Cerebellar cortex (tissue), 1 donor: ENCODE results near the gene SOST.
"Not testable (repeated sequence)": the region's sequence is repeated elsewhere in the genome, so short reads cannot be mapped to it uniquely, and the experiment has no call there.

Experiments
- DNase-seq: peaks from one replicate; pipeline ENCODE4 v3.0.0-alpha.2; 2015; ENCODE audit warnings: low spot score

The SOST gene

DNA sequence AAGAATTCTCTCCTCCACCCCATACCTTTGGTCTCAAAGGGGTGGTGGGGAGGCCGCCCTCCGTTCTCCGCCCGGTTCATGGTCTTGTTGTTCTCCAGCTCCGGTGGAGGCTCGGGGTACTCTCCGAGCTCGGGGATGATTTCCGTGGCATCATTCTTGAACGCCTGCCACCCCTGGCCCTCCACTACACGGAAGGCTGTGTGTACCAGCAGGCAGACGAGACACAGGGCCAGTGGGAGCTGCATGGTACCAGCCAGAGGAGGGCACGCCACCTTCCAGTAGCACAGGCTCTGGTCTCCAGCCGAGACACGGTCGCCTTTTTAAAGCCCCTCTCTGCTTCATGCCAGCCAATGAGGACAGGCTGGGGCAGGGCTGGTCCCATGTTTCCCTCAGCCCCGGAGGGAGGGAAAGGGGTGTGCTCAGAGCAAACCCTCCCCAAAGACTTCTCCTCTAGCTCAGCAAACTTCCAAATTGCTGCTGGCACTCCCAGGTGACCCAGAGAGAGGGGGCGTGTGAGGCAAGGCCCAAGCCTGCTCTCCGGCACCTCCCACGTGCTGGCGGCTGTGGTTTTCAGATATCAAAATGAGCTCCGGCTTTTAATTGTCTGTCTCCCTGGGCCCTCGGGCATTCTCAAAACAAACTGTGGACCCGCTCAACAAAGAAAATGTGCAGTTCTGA is at the start of gene SOST:
Gene SOST (minus strand): TSS at position 295 of the 678 bp plus-strand sequence. CDS start 50 bp downstream, at position 245.
- DNase-seq, result no peak

DNA sequence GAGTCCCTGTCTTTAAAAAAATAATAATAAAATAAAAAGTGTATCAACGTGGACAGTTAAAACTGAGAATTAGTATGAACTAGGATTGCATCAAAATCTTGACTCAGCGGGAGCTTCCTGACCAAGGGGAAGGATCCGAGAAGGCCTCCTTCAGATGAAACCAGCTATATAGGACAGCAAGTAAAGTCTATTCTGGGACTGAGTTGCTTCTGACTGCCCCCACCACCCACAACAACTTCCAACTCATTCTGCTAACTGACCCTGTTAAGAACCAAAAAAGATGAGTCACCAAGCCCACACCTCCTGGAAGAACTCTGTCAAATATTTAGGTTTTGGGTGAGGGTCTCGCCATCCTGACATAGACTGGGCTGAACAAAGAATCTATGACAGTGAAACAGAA is 49.5 kb upstream of the SOST start:
- no peak for DNase-seq

DNA sequence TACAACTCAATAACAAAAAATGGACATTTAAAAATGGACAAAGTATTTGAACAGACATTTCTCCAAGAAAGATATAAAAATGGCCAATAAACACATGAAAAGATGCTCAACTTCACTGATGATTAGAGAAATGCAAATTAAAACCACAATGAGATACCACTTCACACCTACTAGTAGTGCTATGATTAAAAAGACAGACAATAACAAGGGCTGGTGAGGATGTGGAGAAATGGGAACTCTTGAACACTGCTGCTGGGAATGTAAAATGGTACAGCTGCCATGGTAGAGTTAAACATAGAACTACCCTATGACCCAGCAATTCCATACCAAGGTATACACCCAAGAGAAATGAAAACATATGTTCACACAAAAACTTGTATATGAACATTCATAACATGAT is 46.5 kb upstream of the SOST start:
- no peak for DNase-seq

DNA sequence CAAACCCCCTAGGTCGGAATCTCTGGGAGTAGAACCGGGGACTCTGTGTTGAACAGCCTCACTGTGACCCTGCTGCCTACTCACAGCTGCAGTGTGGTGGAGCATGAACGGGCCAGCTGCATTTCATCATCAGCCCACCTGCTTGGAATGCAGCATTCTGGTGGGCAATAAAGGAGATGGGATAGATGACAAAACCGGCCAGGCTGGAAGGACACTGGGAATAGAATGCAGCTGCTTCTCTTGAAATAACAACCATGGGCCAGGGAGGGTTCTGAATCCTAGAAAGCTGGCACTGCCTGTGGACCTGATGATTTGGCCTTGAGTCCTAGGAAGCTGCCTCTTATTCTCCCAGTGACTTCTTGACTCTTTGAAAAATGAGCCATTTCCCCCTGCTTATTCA is 45.2 kb upstream of the SOST start:
- no peak for DNase-seq

DNA sequence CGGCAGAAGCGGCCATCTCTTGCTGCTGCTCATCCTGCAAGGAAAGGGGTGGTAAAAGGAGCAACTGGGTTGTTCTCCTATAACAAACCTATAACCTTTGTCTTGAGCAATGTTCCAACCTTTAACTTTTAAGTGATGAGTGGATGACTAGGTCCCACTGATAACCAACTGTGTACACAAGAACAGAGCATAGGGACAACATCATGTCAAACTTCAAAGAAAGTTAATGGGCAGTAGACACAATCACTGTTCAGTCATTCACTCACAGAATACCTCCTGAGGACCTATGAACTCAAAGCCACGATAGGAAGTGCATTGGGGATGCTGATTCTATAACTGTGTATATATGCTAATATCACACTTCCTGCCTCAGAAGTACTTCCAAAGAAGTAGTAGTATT is 43.3 kb upstream of the SOST start:
- no peak for DNase-seq

DNA sequence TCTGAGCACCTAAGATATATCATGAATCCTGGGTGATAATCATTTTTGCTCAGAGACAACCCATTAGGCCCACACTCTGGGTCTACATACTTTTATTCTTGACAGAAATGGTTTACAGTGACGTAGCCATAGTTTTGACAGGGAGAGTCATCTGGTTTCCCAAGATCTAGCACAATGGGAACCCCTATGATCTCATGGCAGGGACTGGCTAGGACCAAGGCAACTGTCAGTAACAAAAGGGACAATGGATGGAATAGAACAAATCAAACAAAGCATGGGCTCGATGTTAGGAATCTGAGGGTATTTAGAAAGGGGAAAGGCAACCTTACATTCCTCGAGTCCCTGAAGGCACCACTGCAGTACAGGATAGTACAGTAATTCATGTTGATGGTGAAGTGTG is 42.1 kb upstream of the SOST start:
- no peak for DNase-seq

DNA sequence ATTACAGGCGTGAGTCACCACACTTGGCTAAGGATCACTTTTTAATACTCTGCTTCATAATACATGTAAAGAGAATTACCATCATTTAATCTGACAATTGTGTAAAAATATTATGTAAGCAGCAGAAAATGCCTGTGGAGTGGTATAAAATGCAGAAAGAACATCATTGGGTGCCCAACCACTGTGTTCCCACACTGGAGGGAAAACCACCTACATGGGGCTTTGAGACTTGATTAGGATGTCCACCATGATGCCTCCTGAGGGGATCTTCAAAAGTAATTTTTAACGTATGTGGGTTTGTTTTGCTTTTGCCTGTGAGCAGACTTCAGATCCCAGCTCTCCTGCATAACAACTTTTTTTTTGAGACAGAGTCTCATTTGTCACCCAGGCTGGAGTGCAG is 40.5 kb upstream of the SOST start:
- DNase-seq, result no peak

DNA sequence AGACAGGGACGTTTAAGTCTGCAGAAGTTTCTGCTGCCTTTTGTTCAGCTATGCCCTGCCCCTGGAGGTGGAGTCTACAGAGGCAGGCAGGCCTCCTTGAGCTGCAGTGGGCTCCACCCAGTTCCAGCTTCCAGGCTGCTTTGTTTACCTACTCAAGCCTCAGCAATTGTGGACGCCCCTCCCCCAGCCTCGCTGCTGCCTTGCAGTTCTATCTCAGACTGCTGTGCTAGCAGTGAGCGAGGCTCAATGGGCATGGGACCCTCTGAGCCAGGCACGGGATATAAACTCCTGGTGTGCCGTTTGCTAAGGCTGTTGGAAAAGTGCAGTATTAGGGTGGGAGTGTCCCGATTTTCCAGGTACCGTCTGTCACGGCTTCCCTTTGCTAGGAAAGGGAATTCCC is 39.4 kb upstream of the SOST start:
- DNase-seq, result not testable (repeated sequence)

DNA sequence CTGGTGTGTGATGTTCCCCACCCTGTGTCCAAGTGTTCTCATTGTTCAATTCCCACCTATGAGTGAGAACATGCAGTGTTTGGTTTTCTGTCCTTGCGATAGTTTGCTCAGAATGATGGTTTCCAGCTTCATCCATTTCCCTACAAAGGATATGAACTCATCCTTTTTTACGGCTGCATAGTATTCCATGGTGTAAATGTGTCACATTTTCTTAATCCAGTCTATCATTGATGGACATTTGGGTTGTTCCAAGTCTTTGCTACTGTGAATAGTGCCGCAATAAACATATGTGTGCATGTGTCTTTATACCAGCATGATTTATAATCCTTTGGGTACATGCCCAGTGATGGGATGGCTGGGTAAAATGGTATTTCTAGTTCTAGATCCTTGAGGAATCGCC is 34.1 kb upstream of the SOST start:
- not testable (repeated sequence) for DNase-seq

DNA sequence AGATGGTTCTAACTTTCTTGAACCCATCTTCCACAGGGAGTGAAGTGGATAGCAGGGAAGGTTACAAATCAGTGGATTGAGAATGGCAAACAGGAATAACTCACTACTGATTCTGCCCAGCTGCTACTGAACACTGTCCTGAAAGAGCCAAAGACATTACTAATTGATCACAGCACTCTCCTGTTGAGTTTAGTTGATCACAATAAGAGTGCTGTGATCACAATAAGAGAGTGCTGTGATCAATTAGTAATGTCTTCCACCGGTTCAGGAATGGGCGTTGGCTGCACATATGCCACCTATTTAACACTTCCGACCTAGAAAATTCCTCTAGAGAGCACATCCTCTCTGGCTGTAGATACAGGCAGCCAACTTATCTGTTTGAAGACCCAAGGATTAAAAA is 33.0 kb upstream of the SOST start:
- peak; percentile 58 for DNase-seq

DNA sequence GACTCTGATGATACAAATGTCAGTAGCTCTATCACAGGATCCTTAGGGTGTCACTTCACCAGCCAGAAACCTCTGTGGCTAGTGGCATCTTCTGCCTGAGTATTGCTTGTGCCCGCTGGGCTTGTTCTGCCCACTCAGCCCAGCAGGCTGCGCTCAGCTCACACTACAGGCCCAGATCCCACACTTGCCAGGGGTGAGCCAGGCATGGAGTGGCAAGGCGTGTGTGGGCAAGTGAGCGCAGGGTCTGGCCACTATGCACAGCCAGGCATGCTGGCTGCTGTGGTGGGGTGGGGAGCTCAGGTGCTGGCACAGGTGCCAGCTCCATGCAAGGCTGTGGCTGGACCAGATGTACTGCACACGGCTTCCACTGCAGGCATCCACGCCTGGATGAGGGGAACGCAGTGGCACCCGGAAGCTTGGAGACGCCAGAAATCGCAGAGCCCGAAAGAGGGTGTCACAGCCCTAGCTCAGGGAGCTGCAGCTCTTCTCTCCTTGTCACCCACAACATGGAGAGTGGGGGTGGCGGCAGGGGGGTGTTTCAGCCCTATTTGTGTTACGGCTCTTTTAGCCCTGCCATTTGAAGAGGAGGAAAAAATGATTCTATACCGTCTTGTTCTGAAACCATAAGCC is 31.8 kb upstream of the SOST start:
- DNase-seq, result no peak

DNA sequence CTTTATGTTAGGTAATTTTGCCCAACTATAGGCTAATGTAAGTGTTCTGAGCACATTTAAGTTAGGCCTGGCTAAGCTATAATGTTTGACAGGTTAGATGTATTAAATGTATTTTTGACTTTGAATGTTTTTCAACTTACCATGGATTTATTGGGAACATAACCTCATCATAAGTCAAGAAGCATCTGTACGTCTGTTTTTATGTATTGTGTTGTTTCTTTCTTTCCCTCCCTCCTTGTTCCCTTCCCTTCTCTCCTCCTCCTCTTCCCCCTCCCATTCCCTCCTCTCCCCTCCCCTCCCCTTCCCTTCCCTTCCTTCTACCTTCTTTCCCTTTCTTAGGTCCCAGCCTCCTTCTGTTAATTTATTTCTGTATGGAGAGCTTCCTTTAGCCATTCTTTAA is 30.9 kb upstream of the SOST start:
- no peak for DNase-seq

DNA sequence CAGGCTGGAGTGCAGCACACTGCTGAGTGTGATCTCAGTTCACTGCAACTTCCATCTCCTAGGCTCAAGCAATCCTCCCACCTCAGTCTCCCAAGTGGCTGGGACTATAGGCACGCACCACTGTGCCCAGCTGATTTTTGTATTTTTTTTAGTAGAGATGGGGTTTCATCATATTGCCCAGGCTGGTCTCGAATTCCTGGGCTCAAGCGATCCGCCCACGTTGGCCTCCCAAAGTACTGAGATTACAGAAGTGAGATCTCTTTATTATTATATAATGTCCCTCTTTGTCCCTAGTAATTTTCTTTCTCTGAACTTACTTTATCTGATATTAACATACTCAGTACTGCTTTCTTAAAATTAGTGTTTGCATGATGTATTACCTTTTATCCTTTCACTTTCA is 29.9 kb upstream of the SOST start:
- no peak for DNase-seq

DNA sequence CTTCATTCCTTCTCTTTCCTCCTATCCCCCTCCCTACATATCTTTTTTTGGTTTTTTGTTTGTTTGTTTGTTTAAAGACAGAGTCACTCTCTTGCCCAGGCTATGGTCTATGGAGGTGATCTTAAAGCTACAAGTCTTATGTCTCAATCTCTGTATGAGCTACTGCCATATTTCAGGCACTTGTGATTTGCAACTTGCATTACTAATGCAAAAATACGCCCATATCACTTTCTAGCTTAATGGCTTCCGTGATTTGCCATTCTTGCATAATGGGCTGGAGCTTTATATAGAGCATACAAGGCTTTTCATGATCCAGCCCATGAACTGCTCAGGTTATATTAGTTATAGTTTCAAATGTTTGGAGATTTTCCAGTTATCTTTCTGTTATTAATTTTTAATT is 29.1 kb upstream of the SOST start:
- DNase-seq, result no peak

DNA sequence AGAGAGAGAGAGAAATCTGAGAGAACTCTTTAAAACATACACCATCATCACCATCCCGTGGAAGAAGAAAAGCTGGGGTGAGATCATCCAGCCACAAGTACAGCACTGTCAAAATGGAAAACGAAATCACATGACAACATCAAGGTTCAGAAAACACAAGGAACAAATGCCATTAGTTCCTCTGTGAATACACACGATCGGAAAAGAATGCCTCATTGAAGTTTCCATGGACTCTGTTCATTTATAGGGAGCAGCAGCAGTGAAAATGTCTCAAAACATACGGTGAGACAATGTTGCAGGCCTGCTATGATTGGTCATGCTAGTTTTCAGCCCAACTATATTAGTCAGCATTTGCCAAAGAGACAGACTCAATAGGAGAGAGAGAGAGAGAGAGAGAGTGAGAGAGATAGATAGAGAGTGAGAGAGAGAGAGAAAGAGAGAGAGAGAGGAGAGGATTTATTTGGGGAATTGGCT is 26.1 kb upstream of the SOST start:
- no peak for DNase-seq

DNA sequence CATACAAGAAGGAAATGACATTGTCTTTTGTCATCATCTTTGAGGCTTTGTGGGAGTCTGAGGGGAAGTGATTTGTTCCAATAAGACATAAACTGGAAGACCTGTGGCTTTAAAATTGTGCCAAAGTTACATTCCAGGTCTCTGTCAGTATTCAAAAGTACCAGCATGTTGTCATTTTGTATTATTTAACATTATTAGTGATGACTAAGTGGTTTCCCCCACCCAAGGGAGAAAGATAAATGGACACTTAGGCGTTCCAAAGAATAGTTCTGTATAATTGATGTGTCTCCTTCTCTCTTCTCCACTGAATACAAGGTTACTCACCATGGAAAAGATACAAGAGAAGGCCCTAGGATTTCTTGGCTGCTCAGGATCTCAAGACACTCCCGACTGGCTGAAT is 25.5 kb upstream of the SOST start:
- no peak for DNase-seq

DNA sequence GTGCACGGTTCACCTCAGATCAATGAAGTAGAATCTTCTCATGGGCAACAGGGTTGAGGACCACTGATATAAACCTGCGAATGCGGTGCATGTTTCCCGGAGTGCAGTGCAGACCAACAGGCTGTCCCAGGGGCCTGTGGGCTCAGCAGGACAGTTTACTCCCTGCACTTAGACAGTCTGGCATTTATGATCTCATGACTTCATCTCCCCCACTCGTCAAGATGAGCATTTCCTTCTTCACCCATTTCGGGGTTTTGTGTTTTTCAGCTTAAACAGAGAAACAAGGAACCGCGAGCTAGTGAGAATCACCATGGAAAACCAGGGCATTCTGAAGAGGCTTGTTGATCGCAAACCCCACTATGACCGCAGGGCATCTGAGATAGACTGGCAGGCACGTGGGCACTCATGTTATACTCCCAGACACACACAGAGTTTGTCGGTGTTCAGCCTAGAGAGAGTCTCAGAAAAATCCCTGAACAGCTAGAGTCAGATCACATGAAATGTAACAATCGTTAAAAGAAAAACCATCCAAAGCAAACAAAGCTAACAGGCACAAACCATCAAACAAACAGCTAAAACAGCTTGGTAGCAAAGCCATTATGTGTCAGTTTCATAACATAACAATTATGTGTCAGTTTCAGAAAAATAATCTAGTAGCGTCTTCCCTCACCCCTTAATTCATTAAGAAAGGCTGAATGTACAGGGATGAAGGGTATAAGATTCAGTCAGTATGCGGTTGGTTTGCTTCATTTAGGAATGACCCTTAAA is 24.5 kb upstream of the SOST start:
- DNase-seq, result no peak

DNA sequence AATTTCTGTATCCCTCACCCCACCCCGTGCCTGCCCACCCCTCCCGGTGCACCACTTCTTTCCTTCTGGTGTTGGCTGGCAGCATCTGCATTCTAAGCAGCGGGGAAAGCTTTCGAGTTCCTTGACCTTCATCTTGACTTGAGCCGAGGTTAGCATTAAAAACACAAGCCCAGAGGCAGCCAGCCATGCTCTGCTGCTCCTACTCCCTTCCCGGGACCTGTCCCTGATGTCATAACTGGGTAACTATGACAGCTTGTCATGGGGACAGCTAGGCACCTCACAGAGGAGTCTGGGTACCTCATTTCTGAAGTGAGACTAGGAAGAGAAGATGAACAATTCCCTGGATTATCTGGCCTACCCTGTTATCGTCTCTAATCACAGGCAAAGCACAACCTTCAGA is 21.5 kb upstream of the SOST start, which contains the start of gene CFAP97D1:
Gene CFAP97D1 (plus strand): TSS at position 301 of the 400 bp plus-strand sequence. CDS start 28 bp downstream, at position 329.
- no peak for DNase-seq

DNA sequence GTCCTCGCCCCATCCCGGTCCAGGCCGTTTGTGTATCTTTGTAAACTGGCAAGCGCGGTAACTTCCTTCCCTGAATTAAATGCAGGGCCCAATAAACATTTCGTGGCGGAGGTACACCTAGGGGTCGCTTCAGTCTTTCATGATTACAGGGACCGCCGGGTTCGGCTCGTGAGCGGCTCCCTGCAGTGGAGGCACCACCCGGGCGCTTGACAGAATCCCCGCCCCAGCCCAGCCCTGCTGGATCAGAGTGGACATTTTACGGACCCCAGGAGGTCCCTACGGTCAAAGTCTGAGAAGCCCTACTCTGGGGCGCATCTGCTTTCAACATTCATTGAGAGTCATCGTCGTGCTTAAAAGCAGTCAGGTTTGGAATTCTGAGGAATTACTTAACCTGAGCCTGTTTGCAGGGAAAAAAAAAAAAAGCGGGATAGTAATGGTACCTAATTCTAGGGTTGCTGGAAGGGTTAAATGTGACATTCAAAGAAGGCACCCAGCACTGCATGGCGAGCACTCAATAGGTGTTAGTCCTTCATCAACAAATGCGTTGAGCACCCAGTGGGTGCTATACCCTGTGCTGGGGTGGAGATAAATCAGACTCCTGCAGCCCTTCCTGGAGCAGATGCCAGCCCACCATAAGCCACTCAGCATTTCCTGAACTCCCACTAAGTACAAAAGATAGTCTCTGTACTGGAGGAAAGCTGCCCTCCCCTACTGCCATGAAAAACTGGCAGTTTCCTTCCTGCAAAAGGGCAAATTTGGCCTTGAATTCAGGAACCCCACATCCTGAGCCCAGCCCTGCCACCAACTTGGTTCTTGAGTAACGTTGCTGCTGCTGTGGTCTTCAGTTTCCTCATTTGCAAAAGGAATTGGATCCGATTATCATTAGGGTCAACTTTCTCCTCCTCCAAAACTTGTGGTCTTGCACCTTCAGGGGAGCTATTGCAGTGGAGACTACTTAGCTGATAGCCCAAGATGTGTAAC is 20.8 kb upstream of the SOST start:
- peak; percentile 62 for DNase-seq

DNA sequence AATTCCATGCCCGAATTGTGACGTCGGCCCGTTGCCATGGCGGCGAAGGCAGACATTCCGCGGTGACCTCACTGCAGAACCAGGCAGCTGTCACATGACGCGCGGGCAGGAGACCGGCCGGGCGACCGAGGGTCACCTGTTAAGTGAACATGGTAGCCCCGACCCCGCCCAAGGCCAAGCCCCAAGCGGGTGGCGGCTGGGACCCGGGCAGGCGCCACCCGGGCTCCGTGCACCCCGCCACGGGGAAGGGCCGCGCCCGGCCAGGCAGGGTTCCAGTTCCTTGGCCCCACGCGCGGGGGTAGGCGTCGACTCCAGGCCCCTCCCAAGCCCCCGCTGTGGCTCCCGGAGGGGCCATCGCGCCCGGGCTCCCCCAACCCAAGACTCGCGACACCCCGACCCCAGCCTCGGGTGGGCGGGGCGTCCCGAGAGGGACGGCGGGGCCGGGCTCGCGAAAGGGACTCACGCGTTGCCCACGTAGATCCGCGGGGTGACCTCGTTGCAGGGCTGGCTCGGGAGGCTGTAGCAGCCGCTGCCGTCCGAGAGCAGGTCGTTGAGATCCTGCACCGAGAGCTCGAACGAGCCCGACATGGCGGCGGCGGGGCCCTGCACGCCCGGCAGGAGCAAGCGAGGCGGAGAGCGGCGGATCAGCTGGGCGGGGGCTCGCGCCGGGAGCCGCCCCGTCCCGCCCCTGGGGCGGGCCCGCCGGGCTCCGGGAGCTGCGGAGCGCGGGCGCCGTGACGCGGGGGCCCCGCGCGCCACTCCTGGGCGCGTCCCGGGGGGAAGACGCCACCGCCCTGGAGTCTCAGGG is 19.9 kb upstream of the SOST start, which contains the start of gene DUSP3:
Gene DUSP3 (minus strand): TSS at position 641 of the 808 bp plus-strand sequence. CDS start 53 bp downstream, at position 588.
- peak; percentile 94 for DNase-seq
